Neural progenitor cell (in vitro differentiated cells): ENCODE data around the gene KDM4E. TPM values are rescaled to one million over a fixed set of nuclear protein-coding genes. Genes with fewer than 3 reads are reported as not detected.

Experiments used
- DNase-seq: peaks from one replicate; pipeline ENCODE4 v3.0.0-alpha.2; 2016; ENCODE audit warnings: low spot score
- H2AFZ ChIP-seq: fragments of 200-600 bp; sonication (generic); replicated peaks from 2 replicates; pipeline ENCODE4 v1.6.1; 2016; ENCODE audit warnings: antibody characterized with exemption
- H3F3A ChIP-seq: fragments of 200-600 bp; sonication (generic); 2 replicates; pipeline ENCODE4 v1.6.1; 2016; ENCODE audit warnings: antibody characterized with exemption, low read depth
- H3K27ac ChIP-seq: fragments of 200-600 bp; sonication (generic); 2 replicates; pipeline ENCODE4 v1.5.1; 2016; ENCODE audit warnings: mild to moderate bottlenecking
- H3K27me3 ChIP-seq: fragments of 200-600 bp; sonication (generic); 2 replicates; pipeline ENCODE4 v1.6.1; 2016; ENCODE audit warnings: mild to moderate bottlenecking, moderate library complexity
- H3K36me3 ChIP-seq: fragments of 200-600 bp; sonication (generic); 2 replicates; pipeline ENCODE4 v1.5.1; 2016
- H3K4me1 ChIP-seq: fragments of 200-600 bp; sonication (generic); 2 replicates; pipeline ENCODE4 v1.6.1; 2016; ENCODE audit warnings: mixed run types
- H3K4me2 ChIP-seq: fragments of 200-600 bp; sonication (generic); 2 replicates; pipeline ENCODE4 v1.6.1; 2016
- H3K4me3 ChIP-seq: fragments of 200-600 bp; sonication (generic); 2 replicates; pipeline ENCODE4 v1.5.1; 2016
- H3K79me2 ChIP-seq: fragments of 200-600 bp; sonication (generic); 2 replicates; pipeline ENCODE4 v1.6.1; 2016; ENCODE audit warnings: low read depth
- H3K9ac ChIP-seq: fragments of 200-600 bp; sonication (generic); 2 replicates; pipeline ENCODE4 v1.6.1; 2016
- H3K9me3 ChIP-seq: fragments of 200-600 bp; sonication (generic); 2 replicates; pipeline ENCODE4 v1.5.1; 2016; ENCODE audit warnings: low read depth
- H4K20me1 ChIP-seq: fragments of 200-600 bp; sonication (generic); 2 replicates; pipeline ENCODE4 v1.6.1; 2016; ENCODE audit warnings: low read depth
- H3K27ac Mint-ChIP-seq: 3 replicates; pipeline ENCODE4 v1.8.0; 2021; ENCODE audit warnings: mixed read lengths
- H3K27me3 Mint-ChIP-seq: 2 replicates; pipeline ENCODE4 v1.8.0; 2022; ENCODE audit warnings: low read depth, mild to moderate bottlenecking, inconsistent platforms, moderate library complexity, mixed read lengths; ENCODE audit not compliant: insufficient read depth
- H3K36me3 Mint-ChIP-seq: 3 replicates; pipeline ENCODE4 v1.8.0; 2021; ENCODE audit warnings: mixed read lengths
- H3K4me1 Mint-ChIP-seq: 3 replicates; pipeline ENCODE4 v1.8.0; 2021; ENCODE audit warnings: mixed read lengths
- H3K4me3 Mint-ChIP-seq: 3 replicates; pipeline ENCODE4 v1.8.0; 2021; ENCODE audit warnings: mild to moderate bottlenecking, moderate library complexity, mixed read lengths
- H3K9me3 Mint-ChIP-seq: 3 replicates; pipeline ENCODE4 v1.8.0; 2020; ENCODE audit warnings: mixed read lengths
- CTCF ChIP-seq: fragments of 200-600 bp; sonication (generic); IDR thresholded peaks from 2 replicates; pipeline ENCODE4 v1.5.1; 2017; ENCODE audit warnings: antibody characterized with exemption, mild to moderate bottlenecking
- EZH2 ChIP-seq: fragments of 200-600 bp; sonication (generic); IDR thresholded peaks from 2 replicates; pipeline ENCODE4 v1.6.1; 2017; ENCODE audit warnings: antibody characterized with exemption, mild to moderate bottlenecking, moderate library complexity
- EZH2phosphoT487 ChIP-seq: fragments of 200-600 bp; sonication (generic); IDR thresholded peaks from 2 replicates; pipeline ENCODE4 v1.6.1; 2017; ENCODE audit warnings: antibody characterized with exemption
- total RNA-seq: library from RNA; depleted of rRNA; stranded (reverse); fragments of >200 nt; gene quantifications from 2 replicates; pipeline ENCODE4 v1.2.3, GENCODE V29; 2015; ENCODE audit warnings: low replicate concordance

The KDM4E gene
- total RNA-seq, 1 donor from 2014 or later = not detected

DNA sequence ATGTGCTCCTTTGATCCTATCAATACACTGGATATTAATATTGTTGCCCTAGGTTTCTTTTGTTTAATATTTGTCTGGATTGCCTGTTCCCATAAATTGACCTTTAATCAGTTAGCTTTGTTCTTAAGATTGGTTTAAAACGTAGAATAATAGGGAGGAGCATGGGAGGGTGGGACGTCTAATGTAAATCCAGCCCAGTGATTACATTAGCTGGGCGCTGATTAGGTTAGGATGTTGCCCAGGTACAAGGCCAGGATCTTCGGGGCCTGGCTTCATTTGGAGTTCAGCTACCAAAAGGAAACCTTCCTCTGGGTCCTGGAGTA lies 41.6 kb downstream of the KDM4E start, which contains the start of gene SRSF8:
Gene SRSF8 (plus strand): TSS at position 204 of the 323 bp plus-strand sequence. CDS start 308 bp downstream, outside the sequence.
- Histone ChIP-seq H3F3A (peaks cover 23% of the 10 kb centered on the region), H3K27me3 (peaks cover 9% of the 10 kb centered on the region), H2AFZ (peak within 1 kb of the TSS; percentile 95), H3K9me3 (no peaks in the 10 kb centered on the region), H3K4me1 (peaks cover 18% of the 10 kb centered on the region), H4K20me1 (no peaks in the 10 kb centered on the region), H3K9ac (peak within 1 kb of the TSS; percentile 1), H3K4me2 (peak within 1 kb of the TSS; percentile 81), H3K4me3 (peak within 1 kb of the TSS; percentile 61), H3K36me3 (peaks cover 6% of the 10 kb centered on the region), H3K27ac (no peak within 1 kb of the TSS), H3K79me2 (peaks cover 12% of the 10 kb centered on the region)
- Mint-ChIP-seq H3K27me3 (no peaks in the 10 kb centered on the region), H3K27ac (peak within 1 kb of the TSS; percentile 97), H3K4me1 (peaks cover 18% of the 10 kb centered on the region), H3K4me3 (peak within 1 kb of the TSS; percentile 98), H3K36me3 (peaks cover 10% of the 10 kb centered on the region), H3K9me3 (no peaks in the 10 kb centered on the region)
- no peak for DNase-seq
- TF ChIP-seq EZH2 (no peak), CTCF (no peak), EZH2phosphoT487 (no peak)

GRCh38 chr11:95067039-95067840 lies 42.2 kb downstream of the KDM4E start:
- DNase-seq = peak; percentile 85
- Histone ChIP-seq H3K4me2 (peak overlapping the region; percentile 81), H2AFZ (peak overlapping the region; percentile 95), H3K79me2 (peaks cover 12% of the 10 kb centered on the region), H3K9ac (peak overlapping the region; percentile 1), H3F3A (peaks cover 23% of the 10 kb centered on the region), H3K27ac (no peak overlapping the region), H3K27me3 (peaks cover 3% of the 10 kb centered on the region), H3K4me3 (peak overlapping the region; percentile 61), H3K36me3 (peaks cover 9% of the 10 kb centered on the region), H3K9me3 (no peaks in the 10 kb centered on the region), H3K4me1 (peaks cover 18% of the 10 kb centered on the region), H4K20me1 (no peaks in the 10 kb centered on the region)
- Mint-ChIP-seq H3K4me3 (peak overlapping the region; percentile 98), H3K27ac (peak overlapping the region; percentile 97), H3K4me1 (peaks cover 18% of the 10 kb centered on the region), H3K36me3 (peaks cover 10% of the 10 kb centered on the region), H3K27me3 (no peaks in the 10 kb centered on the region), H3K9me3 (no peaks in the 10 kb centered on the region)
- peak; percentile 52 for TF ChIP-seq CTCF
- peak; percentile 17 for TF ChIP-seq EZH2phosphoT487
- TF ChIP-seq EZH2 = peak; percentile 18

DNA sequence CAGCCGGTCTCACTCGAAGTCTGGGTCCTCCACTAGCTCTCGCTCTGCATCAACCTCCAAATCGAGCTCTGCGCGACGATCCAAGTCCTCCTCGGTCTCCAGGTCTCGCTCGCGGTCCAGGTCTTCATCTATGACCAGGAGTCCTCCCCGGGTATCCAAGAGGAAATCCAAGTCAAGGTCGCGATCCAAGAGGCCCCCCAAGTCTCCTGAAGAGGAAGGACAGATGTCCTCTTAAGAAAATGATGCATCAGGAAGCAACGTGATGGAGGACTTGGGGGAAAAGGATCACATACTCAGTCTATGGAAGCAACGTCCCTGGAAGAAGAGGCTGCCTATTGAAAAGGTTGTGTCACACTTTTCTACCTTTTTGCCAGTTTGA lies 42.8 kb downstream of the KDM4E start:
- Histone ChIP-seq H3K4me2 (peak overlapping the region; percentile 81), H3K36me3 (peaks cover 9% of the 10 kb centered on the region), H3F3A (peaks cover 23% of the 10 kb centered on the region), H3K79me2 (peaks cover 12% of the 10 kb centered on the region), H3K27me3 (no peaks in the 10 kb centered on the region), H3K4me1 (peaks cover 18% of the 10 kb centered on the region), H3K27ac (no peak overlapping the region), H2AFZ (peak overlapping the region; percentile 95), H3K9me3 (no peaks in the 10 kb centered on the region), H3K9ac (peak overlapping the region; percentile 1), H4K20me1 (no peaks in the 10 kb centered on the region), H3K4me3 (peak overlapping the region; percentile 61)
- Mint-ChIP-seq H3K4me3 (peak overlapping the region; percentile 98), H3K9me3 (no peaks in the 10 kb centered on the region), H3K4me1 (peaks cover 18% of the 10 kb centered on the region), H3K27ac (peak overlapping the region; percentile 97), H3K36me3 (peaks cover 10% of the 10 kb centered on the region), H3K27me3 (no peaks in the 10 kb centered on the region)
- no peak for DNase-seq
- TF ChIP-seq EZH2phosphoT487 (no peak), EZH2 (no peak), CTCF (no peak)
